GM23338 (cell line): ENCODE data around the gene SLC12A3. TPM values are rescaled to one million over a fixed set of nuclear protein-coding genes. Genes with fewer than 3 reads are reported as not detected.

Experiments
- ATAC-seq: fragments of 200-7000 bp; cut with Tn5 transposase; 3 replicates; pipeline ENCODE4 v1.9.1; 2020
- DNase-seq: peaks from one replicate; pipeline ENCODE4 v3.0.0-alpha.2; 2015; ENCODE audit warnings: low spot score
- H2AFZ ChIP-seq: fragments of 200-600 bp; sonication (generic); 2 replicates; pipeline ENCODE4 v1.8.0; 2016; ENCODE audit warnings: antibody characterized with exemption, mild to moderate bottlenecking, moderate library complexity
- H3F3A ChIP-seq: fragments of 200-600 bp; sonication (generic); replicated peaks from 2 replicates; pipeline ENCODE4 v1.8.0; 2017; ENCODE audit warnings: antibody characterized with exemption, mixed run types, low read depth
- H3K27ac ChIP-seq: fragments of 200-600 bp; sonication (generic); 2 replicates; pipeline ENCODE4 v1.6.1; 2016; ENCODE audit warnings: low read depth
- H3K27me3 ChIP-seq: fragments of 200-600 bp; sonication (generic); 2 replicates; pipeline ENCODE4 v1.8.0; 2016; ENCODE audit warnings: mild to moderate bottlenecking, mixed run types, moderate library complexity; ENCODE audit not compliant: insufficient read depth
- H3K36me3 ChIP-seq: fragments of 200-600 bp; sonication (generic); 2 replicates; pipeline ENCODE4 v1.8.0; 2016; ENCODE audit warnings: mild to moderate bottlenecking; ENCODE audit not compliant: insufficient read depth
- H3K4me1 ChIP-seq: fragments of 200-600 bp; sonication (generic); 2 replicates; pipeline ENCODE4 v1.8.0; 2016; ENCODE audit warnings: mild to moderate bottlenecking, moderate library complexity; ENCODE audit not compliant: insufficient read depth
- H3K4me2 ChIP-seq: fragments of 200-600 bp; sonication (generic); 2 replicates; pipeline ENCODE4 v1.7.1; 2017; ENCODE audit warnings: mixed run types
- H3K4me3 ChIP-seq: fragments of 200-600 bp; sonication (generic); 2 replicates; pipeline ENCODE4 v1.6.1; 2016; ENCODE audit warnings: mixed run types
- H3K79me2 ChIP-seq: fragments of 200-600 bp; sonication (generic); replicated peaks from 2 replicates; pipeline ENCODE4 v1.8.0; 2017; ENCODE audit warnings: mild to moderate bottlenecking; ENCODE audit not compliant: insufficient read depth
- H3K9me2 ChIP-seq: fragments of 200-600 bp; sonication (generic); 2 replicates; pipeline ENCODE4 v1.8.0; 2017; ENCODE audit not compliant: insufficient read depth
- H4K20me1 ChIP-seq: fragments of 200-600 bp; sonication (generic); replicated peaks from 2 replicates; pipeline ENCODE4 v1.8.0; 2017; ENCODE audit warnings: mild to moderate bottlenecking; ENCODE audit not compliant: insufficient read depth
- H3K27ac Mint-ChIP-seq: 2 replicates; pipeline ENCODE4 v1.8.0; 2020; ENCODE audit warnings: inconsistent platforms, mild to moderate bottlenecking, moderate library complexity, mixed read lengths
- H3K27me3 Mint-ChIP-seq: 3 replicates; pipeline ENCODE4 v1.8.0; 2022; ENCODE audit warnings: low read depth, mild to moderate bottlenecking, moderate library complexity, mixed read lengths, inconsistent platforms; ENCODE audit not compliant: insufficient read depth, poor library complexity
- H3K36me3 Mint-ChIP-seq: 3 replicates; pipeline ENCODE4 v1.8.0; 2021; ENCODE audit warnings: low read depth, mild to moderate bottlenecking, inconsistent platforms, moderate library complexity, mixed read lengths
- H3K4me1 Mint-ChIP-seq: 3 replicates; pipeline ENCODE4 v1.8.0; 2020; ENCODE audit warnings: mild to moderate bottlenecking, inconsistent platforms, mixed read lengths
- H3K4me3 Mint-ChIP-seq: 3 replicates; pipeline ENCODE4 v1.8.0; 2021; ENCODE audit warnings: moderate library complexity, mild to moderate bottlenecking, inconsistent platforms, mixed read lengths
- H3K9me3 Mint-ChIP-seq: 3 replicates; pipeline ENCODE4 v1.8.0; 2020; ENCODE audit warnings: moderate library complexity, mild to moderate bottlenecking, inconsistent platforms, mixed read lengths
- CREB1 ChIP-seq: fragments of 250-450 bp; sonication (Bioruptor Pico); IDR thresholded peaks from 2 replicates; pipeline ENCODE4 v1.5.0; 2020; ENCODE audit warnings: low read depth, mild to moderate bottlenecking, moderate library complexity
- CTCF ChIP-seq, 2 experiments: fragments of 200-600 bp in 1 of 2; sonication (generic) in 1 of 2; conservative IDR thresholded peaks; 2 replicates each; pipeline versions ENCODE4 v1.5.1 to v1.6.1; 2016 to 2017; ENCODE audit warnings: antibody characterized with exemption in 2 of 2, low read depth in 2 of 2, mild to moderate bottlenecking in 2 of 2, moderate library complexity in 1 of 2
- EZH2 ChIP-seq: fragments of 200-600 bp; sonication (generic); IDR thresholded peaks from one replicate; pipeline ENCODE4 v1.8.0; 2017; ENCODE audit warnings: antibody characterized with exemption, mild to moderate bottlenecking, low read depth; ENCODE audit not compliant: unreplicated experiment
- EZH2phosphoT487 ChIP-seq: fragments of 200-600 bp; sonication (generic); IDR thresholded peaks from one replicate; pipeline ENCODE4 v1.8.1; 2018; ENCODE audit warnings: antibody characterized with exemption; ENCODE audit not compliant: unreplicated experiment
- JUNB ChIP-seq: IDR thresholded peaks from one replicate; pipeline ENCODE4 v1.6.1; 2016; ENCODE audit warnings: antibody characterized with exemption; ENCODE audit not compliant: unreplicated experiment
- NANOG ChIP-seq: IDR thresholded peaks from 2 replicates; pipeline ENCODE4 v1.6.1; 2016; ENCODE audit warnings: antibody characterized with exemption, borderline replicate concordance
- POLR2AphosphoS5 ChIP-seq: IDR thresholded peaks from 2 replicates; pipeline ENCODE4 v1.6.1; 2016; ENCODE audit warnings: antibody characterized with exemption, low read depth
- STAT1 ChIP-seq: IDR thresholded peaks from one replicate; pipeline ENCODE4 v1.6.1; 2016; ENCODE audit warnings: antibody characterized with exemption; ENCODE audit not compliant: unreplicated experiment
- ZNF114 ChIP-seq: fragments of 250-450 bp; sonication (Bioruptor Pico); IDR thresholded peaks from 2 replicates; pipeline ENCODE4 v1.5.0; 2020; ENCODE audit warnings: mild to moderate bottlenecking, moderate library complexity
- ZNF331 ChIP-seq: fragments of 250-450 bp; sonication (Bioruptor Pico); IDR thresholded peaks from 2 replicates; pipeline ENCODE4 v1.5.0; 2020; ENCODE audit warnings: low read depth, mild to moderate bottlenecking, moderate library complexity
- polyA plus RNA-seq: library from polyadenylated mRNA; unstranded; fragments of >200 nt; fragmentation: Nextera tagmentation; extraction: Ambion mirVana; gene quantifications from 2 replicates; pipeline ENCODE4 v1.2.1, GENCODE V29; 2016
- total RNA-seq: library from RNA; depleted of rRNA; stranded (reverse); fragments of >200 nt; shearing (Covaris generic); gene quantifications from 2 replicates; pipeline ENCODE4 v1.2.3, GENCODE V29; 2014
- TF ChIP-seq, protein P1 (sequence below): IDR thresholded peaks from 2 replicates; pipeline ENCODE4 v1.6.1; 2016; ENCODE audit warnings: antibody characterized with exemption
- TF ChIP-seq, protein P2 (sequence below): IDR thresholded peaks from one replicate; pipeline ENCODE4 v1.6.1; 2018; ENCODE audit warnings: antibody characterized with exemption; ENCODE audit not compliant: unreplicated experiment
- TF ChIP-seq, protein P3 (sequence below): fragments of 250-450 bp; sonication (Bioruptor Pico); IDR thresholded peaks from 2 replicates; pipeline ENCODE4 v1.5.0; 2020; ENCODE audit warnings: mild to moderate bottlenecking, moderate library complexity

Gene SLC12A3
- total and polyA plus RNA-seq, 2 experiments from 2014 or later: not detected

DNA sequence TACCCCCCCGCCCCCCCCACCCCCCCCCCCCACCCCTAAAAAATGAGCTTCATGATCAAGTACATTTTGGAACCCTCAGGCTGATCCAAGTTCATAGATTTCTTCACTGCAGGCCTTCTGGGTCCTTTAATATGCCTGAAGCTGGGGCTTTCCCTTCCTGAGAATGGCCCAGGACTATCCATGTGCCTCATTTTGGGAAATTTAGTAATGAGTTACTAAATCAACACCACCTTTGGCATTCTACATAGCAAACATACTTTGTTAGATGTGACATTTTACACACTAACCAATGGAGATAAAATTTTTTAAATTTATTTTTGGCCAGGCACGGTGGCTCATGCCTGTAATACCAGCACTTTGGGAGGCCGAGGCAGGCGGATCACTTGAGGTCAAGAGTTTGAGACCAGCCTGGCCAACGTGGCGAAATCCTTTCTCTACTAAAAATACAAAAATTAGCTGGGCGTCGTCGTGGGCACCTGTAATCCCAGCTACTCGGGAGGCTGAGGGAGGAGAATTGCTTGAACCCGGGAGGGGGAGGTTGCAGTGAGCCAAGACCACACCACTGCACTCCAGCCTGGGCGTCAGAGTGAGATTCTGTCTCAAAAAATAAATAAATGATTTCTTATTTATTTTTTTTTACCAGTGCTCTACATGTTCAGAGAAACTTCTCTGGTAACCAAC is 81.0 kb downstream of the SLC12A3 start:
- Mint-ChIP-seq H3K27me3 (peaks cover 7% of the 10 kb centered on the region), H3K9me3 (no peaks in the 10 kb centered on the region), H3K36me3 (peaks cover 39% of the 10 kb centered on the region), H3K27ac (no peak overlapping the region), H3K4me1 (peaks cover 13% of the 10 kb centered on the region), H3K4me3 (no peak overlapping the region)
- H3K27ac ChIP-seq: peak overlapping the region; percentile 63; the same call in 1 of the 2 replicates
- peaks cover 5% of the 10 kb centered on the region; the same call in 1 of the 2 replicates for H4K20me1 ChIP-seq
- no peaks in the 10 kb centered on the region for H3K79me2 ChIP-seq
- H3K27me3 ChIP-seq: no peaks in the 10 kb centered on the region
- H3K9me2 ChIP-seq: no peaks in the 10 kb centered on the region
- no peak for ATAC-seq
- TF ChIP-seq ZNF331 (no peak), ZNF114 (CRISPR knock-in tag) (no peak), JUNB (no peak), CTCF (conservative IDR thresholded peaks at IDR 0.05; ENCODE audit: low read depth in 2 of 2) (no peak), EZH2phosphoT487 (no peak), STAT1 (no peak), NANOG (no peak), POLR2AphosphoS5 (no peak), CREB1 (CRISPR knock-in tag) (no peak), EZH2 (no peak)
- TF ChIP-seq, protein P1, sequence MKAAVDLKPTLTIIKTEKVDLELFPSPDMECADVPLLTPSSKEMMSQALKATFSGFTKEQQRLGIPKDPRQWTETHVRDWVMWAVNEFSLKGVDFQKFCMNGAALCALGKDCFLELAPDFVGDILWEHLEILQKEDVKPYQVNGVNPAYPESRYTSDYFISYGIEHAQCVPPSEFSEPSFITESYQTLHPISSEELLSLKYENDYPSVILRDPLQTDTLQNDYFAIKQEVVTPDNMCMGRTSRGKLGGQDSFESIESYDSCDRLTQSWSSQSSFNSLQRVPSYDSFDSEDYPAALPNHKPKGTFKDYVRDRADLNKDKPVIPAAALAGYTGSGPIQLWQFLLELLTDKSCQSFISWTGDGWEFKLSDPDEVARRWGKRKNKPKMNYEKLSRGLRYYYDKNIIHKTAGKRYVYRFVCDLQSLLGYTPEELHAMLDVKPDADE: no peak
- TF ChIP-seq, protein P2, sequence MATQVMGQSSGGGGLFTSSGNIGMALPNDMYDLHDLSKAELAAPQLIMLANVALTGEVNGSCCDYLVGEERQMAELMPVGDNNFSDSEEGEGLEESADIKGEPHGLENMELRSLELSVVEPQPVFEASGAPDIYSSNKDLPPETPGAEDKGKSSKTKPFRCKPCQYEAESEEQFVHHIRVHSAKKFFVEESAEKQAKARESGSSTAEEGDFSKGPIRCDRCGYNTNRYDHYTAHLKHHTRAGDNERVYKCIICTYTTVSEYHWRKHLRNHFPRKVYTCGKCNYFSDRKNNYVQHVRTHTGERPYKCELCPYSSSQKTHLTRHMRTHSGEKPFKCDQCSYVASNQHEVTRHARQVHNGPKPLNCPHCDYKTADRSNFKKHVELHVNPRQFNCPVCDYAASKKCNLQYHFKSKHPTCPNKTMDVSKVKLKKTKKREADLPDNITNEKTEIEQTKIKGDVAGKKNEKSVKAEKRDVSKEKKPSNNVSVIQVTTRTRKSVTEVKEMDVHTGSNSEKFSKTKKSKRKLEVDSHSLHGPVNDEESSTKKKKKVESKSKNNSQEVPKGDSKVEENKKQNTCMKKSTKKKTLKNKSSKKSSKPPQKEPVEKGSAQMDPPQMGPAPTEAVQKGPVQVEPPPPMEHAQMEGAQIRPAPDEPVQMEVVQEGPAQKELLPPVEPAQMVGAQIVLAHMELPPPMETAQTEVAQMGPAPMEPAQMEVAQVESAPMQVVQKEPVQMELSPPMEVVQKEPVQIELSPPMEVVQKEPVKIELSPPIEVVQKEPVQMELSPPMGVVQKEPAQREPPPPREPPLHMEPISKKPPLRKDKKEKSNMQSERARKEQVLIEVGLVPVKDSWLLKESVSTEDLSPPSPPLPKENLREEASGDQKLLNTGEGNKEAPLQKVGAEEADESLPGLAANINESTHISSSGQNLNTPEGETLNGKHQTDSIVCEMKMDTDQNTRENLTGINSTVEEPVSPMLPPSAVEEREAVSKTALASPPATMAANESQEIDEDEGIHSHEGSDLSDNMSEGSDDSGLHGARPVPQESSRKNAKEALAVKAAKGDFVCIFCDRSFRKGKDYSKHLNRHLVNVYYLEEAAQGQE: no peak
- TF ChIP-seq, protein P3, sequence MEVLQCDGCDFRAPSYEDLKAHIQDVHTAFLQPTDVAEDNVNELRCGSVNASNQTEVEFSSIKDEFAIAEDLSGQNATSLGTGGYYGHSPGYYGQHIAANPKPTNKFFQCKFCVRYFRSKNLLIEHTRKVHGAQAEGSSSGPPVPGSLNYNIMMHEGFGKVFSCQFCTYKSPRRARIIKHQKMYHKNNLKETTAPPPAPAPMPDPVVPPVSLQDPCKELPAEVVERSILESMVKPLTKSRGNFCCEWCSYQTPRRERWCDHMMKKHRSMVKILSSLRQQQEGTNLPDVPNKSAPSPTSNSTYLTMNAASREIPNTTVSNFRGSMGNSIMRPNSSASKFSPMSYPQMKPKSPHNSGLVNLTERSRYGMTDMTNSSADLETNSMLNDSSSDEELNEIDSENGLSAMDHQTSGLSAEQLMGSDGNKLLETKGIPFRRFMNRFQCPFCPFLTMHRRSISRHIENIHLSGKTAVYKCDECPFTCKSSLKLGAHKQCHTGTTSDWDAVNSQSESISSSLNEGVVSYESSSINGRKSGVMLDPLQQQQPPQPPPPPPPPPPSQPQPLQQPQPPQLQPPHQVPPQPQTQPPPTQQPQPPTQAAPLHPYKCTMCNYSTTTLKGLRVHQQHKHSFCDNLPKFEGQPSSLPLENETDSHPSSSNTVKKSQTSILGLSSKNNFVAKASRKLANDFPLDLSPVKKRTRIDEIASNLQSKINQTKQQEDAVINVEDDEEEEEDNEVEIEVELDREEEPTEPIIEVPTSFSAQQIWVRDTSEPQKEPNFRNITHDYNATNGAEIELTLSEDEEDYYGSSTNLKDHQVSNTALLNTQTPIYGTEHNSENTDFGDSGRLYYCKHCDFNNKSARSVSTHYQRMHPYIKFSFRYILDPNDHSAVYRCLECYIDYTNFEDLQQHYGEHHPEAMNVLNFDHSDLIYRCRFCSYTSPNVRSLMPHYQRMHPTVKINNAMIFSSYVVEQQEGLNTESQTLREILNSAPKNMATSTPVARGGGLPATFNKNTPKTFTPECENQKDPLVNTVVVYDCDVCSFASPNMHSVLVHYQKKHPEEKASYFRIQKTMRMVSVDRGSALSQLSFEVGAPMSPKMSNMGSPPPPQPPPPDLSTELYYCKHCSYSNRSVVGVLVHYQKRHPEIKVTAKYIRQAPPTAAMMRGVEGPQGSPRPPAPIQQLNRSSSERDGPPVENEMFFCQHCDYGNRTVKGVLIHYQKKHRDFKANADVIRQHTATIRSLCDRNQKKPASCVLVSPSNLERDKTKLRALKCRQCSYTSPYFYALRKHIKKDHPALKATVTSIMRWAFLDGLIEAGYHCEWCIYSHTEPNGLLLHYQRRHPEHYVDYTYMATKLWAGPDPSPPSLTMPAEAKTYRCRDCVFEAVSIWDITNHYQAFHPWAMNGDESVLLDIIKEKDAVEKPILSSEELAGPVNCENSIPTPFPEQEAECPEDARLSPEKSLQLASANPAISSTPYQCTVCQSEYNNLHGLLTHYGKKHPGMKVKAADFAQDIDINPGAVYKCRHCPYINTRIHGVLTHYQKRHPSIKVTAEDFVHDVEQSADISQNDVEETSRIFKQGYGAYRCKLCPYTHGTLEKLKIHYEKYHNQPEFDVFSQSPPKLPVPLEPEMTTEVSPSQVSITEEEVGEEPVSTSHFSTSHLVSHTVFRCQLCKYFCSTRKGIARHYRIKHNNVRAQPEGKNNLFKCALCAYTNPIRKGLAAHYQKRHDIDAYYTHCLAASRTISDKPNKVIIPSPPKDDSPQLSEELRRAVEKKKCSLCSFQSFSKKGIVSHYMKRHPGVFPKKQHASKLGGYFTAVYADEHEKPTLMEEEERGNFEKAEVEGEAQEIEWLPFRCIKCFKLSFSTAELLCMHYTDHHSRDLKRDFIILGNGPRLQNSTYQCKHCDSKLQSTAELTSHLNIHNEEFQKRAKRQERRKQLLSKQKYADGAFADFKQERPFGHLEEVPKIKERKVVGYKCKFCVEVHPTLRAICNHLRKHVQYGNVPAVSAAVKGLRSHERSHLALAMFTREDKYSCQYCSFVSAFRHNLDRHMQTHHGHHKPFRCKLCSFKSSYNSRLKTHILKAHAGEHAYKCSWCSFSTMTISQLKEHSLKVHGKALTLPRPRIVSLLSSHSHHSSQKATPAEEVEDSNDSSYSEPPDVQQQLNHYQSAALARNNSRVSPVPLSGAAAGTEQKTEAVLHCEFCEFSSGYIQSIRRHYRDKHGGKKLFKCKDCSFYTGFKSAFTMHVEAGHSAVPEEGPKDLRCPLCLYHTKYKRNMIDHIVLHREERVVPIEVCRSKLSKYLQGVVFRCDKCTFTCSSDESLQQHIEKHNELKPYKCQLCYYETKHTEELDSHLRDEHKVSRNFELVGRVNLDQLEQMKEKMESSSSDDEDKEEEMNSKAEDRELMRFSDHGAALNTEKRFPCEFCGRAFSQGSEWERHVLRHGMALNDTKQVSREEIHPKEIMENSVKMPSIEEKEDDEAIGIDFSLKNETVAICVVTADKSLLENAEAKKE: no peak
- no peak overlapping the region for H3K4me2 ChIP-seq
- DNase-seq: no peak
- no peaks in the 10 kb centered on the region for H3K4me1 ChIP-seq
- no peak overlapping the region for H3K4me3 ChIP-seq
- no peak overlapping the region for H2AFZ ChIP-seq
- H3F3A ChIP-seq: no peaks in the 10 kb centered on the region
- H3K36me3 ChIP-seq: peaks cover 31% of the 10 kb centered on the region
